GM18499 (cell line): ENCODE measurements around the gene B3GALT5.

Experiments
- ATAC-seq: cut with Tn5 transposase; IDR thresholded peaks from one replicate; pipeline ENCODE4 v1.9.1; 2021; ENCODE audit warnings: moderate number of reproducible peaks; ENCODE audit not compliant: insufficient read depth, unreplicated experiment

Gene B3GALT5

GRCh38 chr21:39663066-39663465 lies 50.3 kb downstream of the B3GALT5 start:
- no peak for ATAC-seq

DNA sequence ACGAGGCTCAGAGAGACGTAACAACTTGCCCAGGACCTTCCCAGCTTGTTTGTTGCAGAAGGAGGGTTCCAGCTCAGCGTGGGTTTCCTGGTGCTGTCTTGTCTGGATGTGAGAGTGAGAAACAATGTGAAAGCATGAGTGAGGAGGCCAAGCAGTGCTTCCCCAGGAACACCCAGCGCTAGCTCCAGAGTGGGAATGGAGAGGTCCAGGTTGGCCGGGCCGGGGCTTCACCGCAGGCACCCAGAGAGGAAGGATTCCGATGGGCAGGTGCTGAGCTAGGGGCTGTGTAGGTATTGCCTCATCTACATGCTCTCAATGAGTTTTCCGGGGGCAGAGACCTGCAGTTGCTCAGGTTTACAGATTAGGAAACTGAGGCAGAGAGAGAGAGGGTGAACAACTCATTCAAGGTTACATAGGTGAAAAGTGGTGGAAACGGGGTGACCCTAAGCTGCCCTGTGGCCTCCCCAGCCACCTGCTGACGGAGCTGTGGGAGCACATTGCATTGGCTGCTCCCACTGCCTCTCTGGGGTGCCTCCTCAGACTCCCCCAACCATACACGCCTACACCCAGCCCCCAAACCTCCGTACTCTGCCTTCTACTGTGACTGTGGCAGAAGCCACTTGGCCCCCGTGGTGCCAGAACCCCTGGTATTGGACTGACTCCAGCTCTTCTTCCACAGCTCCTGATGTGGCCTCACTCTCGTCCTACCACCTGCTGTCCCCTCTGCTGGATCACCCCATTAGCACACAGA lies 51.2 kb downstream of the B3GALT5 start:
- no peak for ATAC-seq

DNA sequence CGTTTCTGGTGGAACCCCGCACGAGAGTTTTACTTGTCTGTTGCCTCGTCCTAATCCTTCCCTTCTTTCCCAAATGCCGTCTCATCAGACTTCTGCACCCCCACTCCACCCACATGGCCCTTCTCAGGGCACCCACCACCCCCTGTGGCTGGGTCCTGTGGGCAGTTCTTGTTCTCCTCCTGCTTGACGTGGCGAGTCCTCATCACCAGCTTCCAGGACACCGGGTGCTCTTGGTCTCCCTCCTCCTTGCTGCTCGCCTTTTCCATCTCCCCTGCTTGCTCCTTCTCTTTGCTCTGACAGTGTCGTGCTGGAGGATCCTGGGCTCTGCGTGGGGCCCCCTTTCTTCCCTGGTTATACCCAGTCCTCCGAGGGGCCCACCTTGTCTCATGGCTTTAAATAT lies 51.8 kb downstream of the B3GALT5 start:
- no peak for ATAC-seq

GRCh38 chr21:39666026-39666425 lies 53.3 kb downstream of the B3GALT5 start:
- no peak for ATAC-seq

DNA sequence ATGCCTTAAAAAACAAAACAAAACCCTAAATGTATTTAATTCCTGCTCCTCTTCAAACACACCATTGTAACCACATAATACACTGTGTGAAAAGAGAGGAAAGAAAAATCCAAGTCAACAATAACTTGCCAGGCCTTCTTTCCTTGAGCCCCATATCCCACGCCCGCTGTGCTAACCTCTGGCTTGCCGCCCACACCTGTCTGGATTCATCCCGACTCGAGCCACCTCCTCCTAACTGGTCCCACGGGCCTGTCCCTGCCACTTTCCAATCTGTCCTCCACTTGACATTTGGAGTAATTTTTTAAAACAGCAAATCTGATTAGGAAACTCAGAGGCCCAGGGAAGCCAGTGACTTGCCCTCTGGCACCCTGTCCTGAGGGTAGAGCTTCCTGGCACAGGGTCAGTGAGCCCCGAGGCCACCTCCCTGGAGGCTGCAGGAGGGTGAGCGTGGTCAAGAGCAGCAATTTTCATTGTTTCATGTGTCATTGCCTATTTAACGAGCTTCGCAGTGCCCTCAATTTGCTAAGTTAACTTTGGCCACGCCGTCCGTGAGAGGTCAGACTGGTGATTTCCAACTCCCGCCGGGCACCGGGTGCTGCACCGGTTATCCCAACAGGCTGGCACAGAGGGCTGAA lies 54.1 kb downstream of the B3GALT5 start:
- no peak for ATAC-seq

DNA sequence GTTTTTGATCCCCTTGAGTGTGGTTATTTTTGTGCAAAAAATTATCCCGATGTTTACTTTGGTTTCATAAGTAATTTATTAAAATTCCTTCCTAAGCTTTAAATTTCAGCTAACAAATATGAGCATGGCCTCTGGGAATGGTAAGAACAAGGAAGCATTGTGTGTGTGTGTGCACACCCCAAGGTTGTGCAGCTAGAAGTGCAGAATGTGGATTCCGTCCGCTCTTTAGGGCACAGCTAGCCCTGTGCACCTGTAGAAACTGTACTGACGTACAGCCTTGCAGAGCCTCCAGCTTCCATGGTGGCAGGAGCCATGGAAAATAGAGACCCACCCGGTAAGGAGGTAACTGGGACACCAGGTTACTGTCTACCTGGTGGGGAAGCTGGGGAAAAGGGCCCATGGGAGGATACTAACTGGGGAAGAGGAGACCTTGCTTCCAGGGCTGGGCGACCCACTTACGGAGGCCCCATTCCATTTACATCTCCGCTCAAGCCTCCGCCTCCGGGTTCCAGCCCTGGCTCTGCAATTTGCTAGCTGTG lies 54.7 kb downstream of the B3GALT5 start:
- ATAC-seq, result no peak

GRCh38 chr21:39668369-39668768 lies 55.6 kb downstream of the B3GALT5 start:
- no peak for ATAC-seq

DNA sequence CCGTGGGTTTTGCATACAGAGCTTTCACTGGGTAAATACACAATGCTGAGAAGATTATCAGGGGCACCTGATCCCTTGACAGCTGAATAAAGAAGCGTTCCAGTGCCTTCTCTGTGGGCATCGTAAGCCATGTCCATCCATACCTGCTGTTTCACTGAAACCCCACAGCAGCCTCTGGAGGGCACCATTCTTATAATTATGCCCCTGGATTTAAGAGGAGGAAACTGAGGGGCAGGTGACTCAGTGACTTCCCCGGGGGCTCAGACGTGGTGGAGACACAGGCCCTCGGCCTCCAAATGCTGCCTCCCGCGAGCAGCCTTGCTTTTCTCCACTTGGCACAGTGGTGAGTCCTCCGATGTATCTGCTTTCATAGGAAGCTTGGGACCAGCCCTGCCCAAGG lies 56.7 kb downstream of the B3GALT5 start:
- ATAC-seq, result no peak

- ATAC-seq, result no peak
These were observed 57.4 kb downstream of the B3GALT5 start for GRCh38 chr21:39669976-39670661.

DNA sequence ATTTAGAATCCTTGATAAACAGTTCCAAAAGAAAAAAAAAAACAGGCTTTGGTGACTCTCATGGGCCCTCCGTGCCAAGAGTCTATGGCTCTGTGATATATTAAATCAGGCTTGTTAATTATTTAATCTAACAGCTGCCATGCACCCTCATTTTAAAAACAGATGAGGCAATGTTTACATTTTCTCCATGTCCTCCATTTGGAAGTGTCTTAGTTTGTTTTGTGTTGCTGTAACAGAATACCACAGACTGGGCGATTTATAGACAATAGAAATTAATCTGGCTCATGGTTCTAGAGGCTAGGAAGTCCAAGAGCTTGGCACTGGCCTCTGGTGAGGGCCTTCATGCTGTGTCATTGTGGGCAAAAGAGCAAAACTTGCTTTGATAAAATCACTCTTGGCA lies 58.0 kb downstream of the B3GALT5 start:
- no peak for ATAC-seq

DNA sequence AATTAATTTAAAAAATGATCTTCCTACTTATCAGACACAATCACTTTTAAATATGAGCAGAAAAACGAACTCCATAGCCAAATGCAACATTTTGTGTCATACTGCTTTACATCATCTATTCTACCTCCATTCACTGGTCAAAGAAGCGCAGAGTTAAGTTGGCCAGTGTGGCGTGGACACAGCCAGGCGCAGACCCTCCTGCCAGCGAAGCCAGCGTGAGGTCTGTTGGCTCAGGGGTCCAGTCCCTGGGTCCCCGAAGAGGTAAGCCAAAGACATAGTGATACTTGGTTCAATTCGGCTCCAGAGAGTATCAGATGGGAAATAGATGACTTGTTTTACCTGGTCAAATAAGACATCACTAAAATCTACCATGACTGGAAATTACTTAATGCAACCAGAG lies 59.2 kb downstream of the B3GALT5 start:
- ATAC-seq, result no peak

DNA sequence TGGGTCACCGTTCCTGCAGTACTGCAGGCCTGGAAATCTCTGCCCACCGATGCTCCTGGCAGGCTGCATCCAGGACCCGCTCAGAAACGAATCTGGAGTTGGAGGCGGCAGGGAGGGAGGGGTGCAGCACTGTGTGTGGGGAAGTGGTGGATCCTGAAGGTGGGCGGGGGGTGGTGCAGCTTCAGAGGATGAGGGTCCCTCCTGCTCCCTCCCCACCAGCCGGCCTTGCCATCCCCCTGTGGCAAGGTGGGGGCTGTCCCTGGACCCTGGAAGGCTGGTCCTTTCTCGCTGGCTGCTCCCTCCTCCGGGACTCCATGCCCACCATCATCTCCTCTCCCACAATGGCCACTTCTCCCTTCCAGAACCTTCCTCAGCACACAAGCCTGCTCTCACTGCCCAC lies 60.4 kb downstream of the B3GALT5 start:
- no peak for ATAC-seq

DNA sequence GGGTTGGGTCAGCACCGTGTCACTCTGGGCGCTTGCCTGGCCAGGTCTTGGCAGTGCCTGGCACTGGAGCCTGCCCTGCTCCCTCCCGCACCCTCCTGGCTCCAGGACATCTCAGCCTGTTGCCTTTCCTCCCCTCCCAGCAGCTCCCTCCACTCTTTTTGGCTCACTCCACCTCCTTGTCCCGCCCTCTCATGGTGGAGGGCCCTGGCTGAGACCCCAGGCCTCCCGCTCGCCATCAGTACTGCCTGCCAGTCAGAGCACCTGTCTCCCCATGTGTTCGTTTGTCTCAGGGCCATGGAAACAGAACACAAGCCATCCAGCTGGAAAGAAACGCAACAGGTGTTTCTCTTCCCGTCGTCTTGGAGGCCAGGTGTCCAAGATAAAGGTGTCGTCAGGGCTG lies 61.0 kb downstream of the B3GALT5 start:
- no peak for ATAC-seq

- no peak for ATAC-seq
These were observed 62.1 kb downstream of the B3GALT5 start for GRCh38 chr21:39674801-39675200.

DNA sequence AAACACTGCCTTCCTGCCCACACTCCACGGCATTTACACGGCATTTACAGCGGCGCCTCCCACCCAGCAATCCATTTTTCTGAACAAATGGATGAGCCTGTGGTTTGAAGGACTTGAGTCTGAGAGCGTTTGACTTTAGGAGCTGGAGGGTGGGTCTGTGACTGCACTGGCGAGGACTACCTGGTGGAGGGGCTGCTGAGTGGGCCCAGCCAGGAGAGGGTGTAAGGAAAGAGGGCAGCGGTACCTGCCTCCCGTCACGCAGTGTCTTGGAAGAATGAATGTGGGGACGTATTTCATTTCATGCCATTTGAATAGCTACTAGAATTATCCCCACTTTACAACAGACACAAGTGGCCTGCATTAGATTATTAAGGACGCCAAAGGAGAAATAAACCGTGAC lies 62.9 kb downstream of the B3GALT5 start:
- ATAC-seq, result no peak

DNA sequence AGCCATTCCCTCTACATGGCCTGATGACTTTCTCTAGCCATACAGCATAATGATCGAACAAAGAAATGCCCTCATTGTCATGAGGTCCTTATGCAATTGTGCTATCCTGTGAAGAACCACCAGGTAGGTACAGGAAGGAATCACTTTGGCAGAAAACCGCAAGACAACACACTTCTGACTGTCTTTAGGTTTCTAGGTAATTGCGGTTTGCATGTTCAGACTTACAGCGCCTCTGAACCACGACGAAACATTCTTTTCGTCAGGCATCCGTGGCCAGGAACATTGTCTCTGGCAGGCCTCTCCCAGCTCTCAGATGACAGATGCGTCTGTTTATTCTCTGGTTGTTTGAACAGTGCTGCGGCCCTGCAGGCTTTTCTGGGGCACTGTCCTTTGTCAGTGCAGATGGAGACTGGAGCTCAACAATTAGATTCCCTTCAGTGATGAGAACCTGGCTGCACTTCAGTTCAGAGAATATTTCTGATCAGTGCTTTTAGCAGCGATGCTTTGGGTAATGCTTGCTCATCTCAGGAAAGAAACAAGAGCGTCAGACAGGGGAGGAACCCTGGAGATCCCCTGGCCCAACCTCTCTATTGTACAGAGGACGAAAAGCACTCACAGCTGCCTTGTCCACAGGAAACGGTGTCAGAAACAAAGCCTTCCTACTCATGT lies 63.4 kb downstream of the B3GALT5 start:
- ATAC-seq, result no peak

GRCh38 chr21:39680216-39680615 lies 67.5 kb downstream of the B3GALT5 start:
- no peak for ATAC-seq

DNA sequence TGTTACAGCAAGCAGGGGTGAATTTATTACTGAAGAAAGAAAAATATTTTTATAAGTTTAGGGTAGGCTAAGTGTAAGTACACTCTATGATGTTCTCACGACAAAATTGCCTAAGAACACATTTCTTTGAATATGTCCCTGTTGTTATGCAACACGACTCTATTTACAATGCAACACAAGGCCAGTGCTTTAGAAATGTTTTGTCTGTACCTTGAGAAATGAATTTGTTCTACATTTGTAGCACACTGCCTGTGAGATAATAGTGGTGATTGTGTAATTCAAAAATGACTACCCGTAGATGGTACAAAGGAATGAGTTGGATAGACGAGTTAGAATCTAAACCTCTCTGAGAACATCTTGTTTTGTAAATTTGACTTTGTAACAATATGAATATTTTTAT lies 68.5 kb downstream of the B3GALT5 start:
- no peak for ATAC-seq

DNA sequence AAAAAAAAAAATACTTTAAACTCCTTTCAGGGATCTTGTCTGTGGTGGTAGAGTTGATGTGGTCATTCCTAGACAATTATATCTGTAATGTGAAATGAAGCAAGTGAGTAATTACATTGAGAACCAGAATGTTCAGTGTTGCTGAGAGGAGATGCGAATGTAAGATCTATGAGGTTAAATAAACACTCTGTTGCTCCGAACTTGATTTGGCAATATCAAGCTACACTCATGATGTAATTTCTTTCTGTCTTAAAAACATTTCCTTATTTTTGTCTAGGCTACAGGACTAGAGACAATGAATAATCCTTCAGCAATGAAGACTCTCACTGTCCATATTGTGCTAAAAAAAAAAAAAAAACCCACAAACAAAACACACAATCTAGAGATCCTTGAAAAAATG lies 69.1 kb downstream of the B3GALT5 start:
- ATAC-seq, result no peak

GRCh38 chr21:39685236-39685635 lies 72.5 kb downstream of the B3GALT5 start:
- no peak for ATAC-seq

DNA sequence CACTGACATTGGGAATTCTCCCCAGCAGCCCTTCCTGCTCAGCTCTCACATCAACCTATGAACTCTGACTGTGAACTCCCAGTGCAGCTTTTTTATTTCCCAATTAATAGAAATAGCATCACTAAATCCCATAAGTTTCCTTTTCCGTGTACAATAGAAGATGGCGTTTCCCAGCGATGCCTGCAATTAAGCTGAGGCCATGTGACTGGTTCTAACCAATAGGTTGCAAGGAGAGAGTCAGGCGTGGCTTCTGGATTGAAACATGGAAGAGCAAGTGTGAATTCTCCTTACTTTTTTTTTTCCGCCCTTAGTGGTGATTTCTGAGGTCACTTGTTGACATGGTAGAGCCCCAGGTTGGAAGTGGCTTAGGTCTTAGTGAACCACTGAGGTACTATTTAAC lies 73.3 kb downstream of the B3GALT5 start:
- no peak for ATAC-seq
